SK-N-SH treated with all-trans-retinoic acid at 6 μM for 48 hours (cell line): Measurements from ENCODE around the gene CHRNE.

ENCODE experiments used
- ARNTL ChIP-seq: fragments of 450-650 bp; formaldehyde crosslinking; IDR thresholded peaks from 2 replicates; pipeline ENCODE4 v1.5.0; 2020; ENCODE audit warnings: low read depth, mild to moderate bottlenecking, moderate library complexity, borderline replicate concordance
- CREB5 ChIP-seq: fragments of 250-450 bp; sonication (Bioruptor Pico); IDR thresholded peaks from 2 replicates; pipeline ENCODE4 v1.5.1; 2020; ENCODE audit warnings: low read depth, mild to moderate bottlenecking, moderate library complexity
- CSDC2 ChIP-seq: fragments of 250-450 bp; sonication (Bioruptor Pico); IDR thresholded peaks from 2 replicates; pipeline ENCODE4 v1.5.0; 2020; ENCODE audit warnings: mild to moderate bottlenecking, moderate library complexity
- CSRNP3 ChIP-seq: fragments of 250-450 bp; sonication (Bioruptor Pico); IDR thresholded peaks from 2 replicates; pipeline ENCODE4 v1.5.1; 2021; ENCODE audit warnings: mild to moderate bottlenecking, moderate library complexity
- GLIS3 ChIP-seq: fragments of 250-450 bp; sonication (Bioruptor Pico); IDR thresholded peaks from 2 replicates; pipeline ENCODE4 v1.5.0; 2020; ENCODE audit warnings: mild to moderate bottlenecking, moderate library complexity
- OSR1 ChIP-seq: fragments of 250-450 bp; sonication (Bioruptor Pico); IDR thresholded peaks from 2 replicates; pipeline ENCODE4 v1.8.0; 2022; ENCODE audit warnings: moderate library complexity, mild to moderate bottlenecking, inconsistent platforms
- PATZ1 ChIP-seq: fragments of 250-450 bp; sonication (Bioruptor Pico); IDR thresholded peaks from 2 replicates; pipeline ENCODE4 v1.8.0; 2020; ENCODE audit warnings: mild to moderate bottlenecking, moderate library complexity, borderline replicate concordance
- POU6F1 ChIP-seq: fragments of 250-450 bp; sonication (Bioruptor Pico); IDR thresholded peaks from 2 replicates; pipeline ENCODE4 v1.8.0; 2021; ENCODE audit warnings: low read depth, mild to moderate bottlenecking, moderate library complexity, borderline replicate concordance
- RARB ChIP-seq: fragments of 250-450 bp; sonication (Bioruptor Pico); IDR thresholded peaks from 2 replicates; pipeline ENCODE4 v1.8.0; 2021; ENCODE audit warnings: mild to moderate bottlenecking, moderate library complexity
- TCF4 ChIP-seq: fragments of 250-450 bp; sonication (Bioruptor Pico); IDR thresholded peaks from 2 replicates; pipeline ENCODE4 v1.8.0; 2021; ENCODE audit warnings: mild to moderate bottlenecking, moderate library complexity, borderline replicate concordance
- TOX ChIP-seq: fragments of 250-450 bp; sonication (Bioruptor Pico); IDR thresholded peaks from 2 replicates; pipeline ENCODE4 v1.8.0; 2021; ENCODE audit warnings: mild to moderate bottlenecking, moderate library complexity, borderline replicate concordance
- ZFP30 ChIP-seq: fragments of 450-650 bp; formaldehyde crosslinking; IDR thresholded peaks from 2 replicates; pipeline ENCODE4 v1.5.0; 2022; ENCODE audit warnings: mild to moderate bottlenecking, moderate library complexity
- ZNF565 ChIP-seq: fragments of 450-650 bp; formaldehyde crosslinking; conservative IDR thresholded peaks from 2 replicates; pipeline ENCODE4 v1.5.0; 2020; ENCODE audit warnings: low read depth, mild to moderate bottlenecking, moderate library complexity
- ZNF8 ChIP-seq: fragments of 450-650 bp; formaldehyde crosslinking; IDR thresholded peaks from 2 replicates; pipeline ENCODE4 v1.5.0; 2020; ENCODE audit warnings: mild to moderate bottlenecking, moderate library complexity

- TF ChIP-seq TCF4 (no peak), PATZ1 (CRISPR knock-in tag) (no peak), ZFP30 (CRISPR knock-in tag) (no peak), ARNTL (CRISPR knock-in tag) (no peak), ZNF8 (CRISPR knock-in tag) (no peak), TOX (CRISPR knock-in tag) (no peak), OSR1 (CRISPR knock-in tag) (no peak), CSRNP3 (CRISPR knock-in tag) (no peak), GLIS3 (CRISPR knock-in tag) (no peak), POU6F1 (CRISPR knock-in tag) (no peak), RARB (no peak), CREB5 (CRISPR knock-in tag) (no peak), CSDC2 (no peak), ZNF565 (CRISPR knock-in tag) (no peak)
Measured at GRCh38 chr17:4942760-4943508, 40.0 kb upstream of the CHRNE start.
